Germinal center (tissue), 1 donor: Measurements from ENCODE around the gene IGSF23.
"Not testable (repeated sequence)": the region's sequence is repeated elsewhere in the genome, so short reads cannot be mapped to it uniquely, and the experiment has no call there.

Source experiments
- DNase-seq: peaks from one replicate; pipeline ENCODE4 v3.0.0; 2012; ENCODE audit warnings: mixed read lengths, low spot score

Gene IGSF23

GRCh38 chr19:44666852-44667556 lies 53.6 kb downstream of the IGSF23 start:
- DNase-seq = no peak

- DNase-seq = no peak
Observed at GRCh38 chr19:44668985-44669764, 55.8 kb downstream of the IGSF23 start.

- DNase-seq = not testable (repeated sequence)
Observed at GRCh38 chr19:44670027-44670426, 56.7 kb downstream of the IGSF23 start.

GRCh38 chr19:44671400-44671799 lies 58.0 kb downstream of the IGSF23 start, which contains the start of gene CEACAM19:
Gene CEACAM19 (plus strand): TSS chr19:44671482. CDS start chr19:44671932, 450 bp downstream.
- DNase-seq = no peak

- DNase-seq = no peak
Observed at GRCh38 chr19:44672226-44672625, 58.9 kb downstream of the IGSF23 start.

GRCh38 chr19:44673510-44673909 lies 60.1 kb downstream of the IGSF23 start:
- no peak for DNase-seq

GRCh38 chr19:44675521-44675920 lies 62.2 kb downstream of the IGSF23 start:
- DNase-seq = no peak

- no peak for DNase-seq
Observed at GRCh38 chr19:44677019-44677811, 63.9 kb downstream of the IGSF23 start.

GRCh38 chr19:44680536-44680935 lies 67.2 kb downstream of the IGSF23 start:
- DNase-seq = no peak

- no peak for DNase-seq
Observed at GRCh38 chr19:44681992-44682790, 68.8 kb downstream of the IGSF23 start.

GRCh38 chr19:44682807-44683206 lies 69.4 kb downstream of the IGSF23 start:
- DNase-seq = no peak

- DNase-seq = no peak
Observed at GRCh38 chr19:44683434-44684210, 70.3 kb downstream of the IGSF23 start.

GRCh38 chr19:44684396-44684795 lies 71.0 kb downstream of the IGSF23 start:
- DNase-seq = not testable (repeated sequence)

- DNase-seq = no peak
Observed at GRCh38 chr19:44684892-44685863, 71.8 kb downstream of the IGSF23 start.

GRCh38 chr19:44685877-44686276 lies 72.5 kb downstream of the IGSF23 start:
- DNase-seq = peak; percentile 18
